DMS79 (cell line): Measurements from ENCODE around the gene CLDN18.

Source experiments
- DNase-seq: peaks from one replicate; lab custom pipeline; 2025; lab: John Stamatoyannopoulos, UW

Gene CLDN18

GRCh38 chr3:138009476-138010272 lies at the start of gene CLDN18:
CLDN18 (plus strand) TSS chr3:138010165; CDS start chr3:138010226, 61 bp downstream.
- DNase-seq, result no peak

GRCh38 chr3:137962251-137962650 lies 47.7 kb upstream of the CLDN18 start:
- DNase-seq, result no peak

GRCh38 chr3:137963463-137963862 lies 46.5 kb upstream of the CLDN18 start:
- DNase-seq, result no peak

- peak; percentile 40 for DNase-seq
Measured at GRCh38 chr3:137970914-137971831, 38.8 kb upstream of the CLDN18 start.

GRCh38 chr3:137972396-137972795 lies 37.6 kb upstream of the CLDN18 start:
- DNase-seq, result no peak

- DNase-seq, result no peak
Measured at GRCh38 chr3:137978328-137978727, 31.6 kb upstream of the CLDN18 start.

- DNase-seq, result no peak
Measured at GRCh38 chr3:137987723-137988122, 22.2 kb upstream of the CLDN18 start.

GRCh38 chr3:137988152-137988551 lies 21.8 kb upstream of the CLDN18 start:
- DNase-seq, result no peak

GRCh38 chr3:137988982-137989381 lies 21.0 kb upstream of the CLDN18 start:
- DNase-seq, result no peak

- DNase-seq, result no peak
Measured at GRCh38 chr3:137990427-137990826, 19.5 kb upstream of the CLDN18 start.

GRCh38 chr3:137992592-137992991 lies 17.4 kb upstream of the CLDN18 start:
- no peak for DNase-seq

- DNase-seq, result no peak
Measured at GRCh38 chr3:137998121-137999042, 11.6 kb upstream of the CLDN18 start.

GRCh38 chr3:138003069-138003468 lies 6.9 kb upstream of the CLDN18 start:
- no peak for DNase-seq

GRCh38 chr3:138005627-138006026 lies 4.3 kb upstream of the CLDN18 start:
- no peak for DNase-seq

- DNase-seq, result no peak
Measured at GRCh38 chr3:138007898-138008297, 2.1 kb upstream of the CLDN18 start.

- DNase-seq, result no peak
Measured at GRCh38 chr3:138010273-138010590, 267 bp downstream of the CLDN18 start.

GRCh38 chr3:138011722-138012121 lies 1.8 kb downstream of the CLDN18 start:
- DNase-seq, result no peak

GRCh38 chr3:138012526-138012925 lies 2.6 kb downstream of the CLDN18 start:
- DNase-seq, result no peak

- DNase-seq, result no peak
Measured at GRCh38 chr3:138016065-138016464, 6.1 kb downstream of the CLDN18 start.

GRCh38 chr3:138019281-138020069 lies 9.5 kb downstream of the CLDN18 start:
- DNase-seq, result peak; percentile 14

GRCh38 chr3:138023754-138024153 lies 13.8 kb downstream of the CLDN18 start:
- DNase-seq, result no peak
